Mesenchymal stem cell (in vitro differentiated cells and primary cell): ENCODE results near the gene IAPP.
A peak's percentile ranks its signal among the peaks of the same experiment; 100 is the strongest.
"Not testable (repeated sequence)": the region's sequence is repeated elsewhere in the genome, so short reads cannot be mapped to it uniquely, and the experiment has no call there.

ENCODE experiments used
- DNase-seq: peaks from one replicate; pipeline ENCODE4 v3.0.0-alpha.2; 2013
- H2AFZ ChIP-seq: one replicate; pipeline ENCODE4 v1.6.1; 2013; ENCODE audit warnings: low read depth, mild to moderate bottlenecking, control low read depth, inconsistent platforms, low read length, moderate library complexity
- H2AK5ac ChIP-seq: 2 replicates; pipeline ENCODE4 v1.6.1; 2013; ENCODE audit warnings: low read length, moderate library complexity, mild to moderate bottlenecking, inconsistent platforms; ENCODE audit not compliant: severe bottlenecking
- H2BK120ac ChIP-seq: one replicate; pipeline ENCODE4 v1.6.1; 2013; ENCODE audit warnings: low read depth, mild to moderate bottlenecking, inconsistent platforms, low read length, moderate library complexity
- H2BK12ac ChIP-seq, 2 experiments: one replicate each; pipeline ENCODE4 v1.6.1; 2013; ENCODE audit warnings: inconsistent platforms in 2 of 2, low read length in 2 of 2, mild to moderate bottlenecking in 2 of 2, moderate library complexity in 2 of 2, control low read depth in 1 of 2
- H2BK15ac ChIP-seq: one replicate; pipeline ENCODE4 v1.6.1; 2013; ENCODE audit warnings: mild to moderate bottlenecking, low read depth, inconsistent platforms; ENCODE audit not compliant: poor library complexity, severe bottlenecking
- H2BK5ac ChIP-seq: 2 replicates; pipeline ENCODE4 v1.6.1; 2013; ENCODE audit warnings: low read depth, mild to moderate bottlenecking, low read length, control low read depth, inconsistent platforms; ENCODE audit not compliant: poor library complexity, severe bottlenecking
- H3K14ac ChIP-seq, 2 experiments: one replicate each; pipeline ENCODE4 v1.6.1; 2013; ENCODE audit warnings: inconsistent platforms in 2 of 2, low read length in 2 of 2, control low read depth in 1 of 2, mild to moderate bottlenecking in 1 of 2, moderate library complexity in 1 of 2
- H3K18ac ChIP-seq, 2 experiments: one replicate each; pipeline ENCODE4 v1.6.1; 2013; ENCODE audit warnings: inconsistent platforms in 2 of 2, low read length in 2 of 2, control low read depth in 1 of 2, low read depth in 1 of 2, mild to moderate bottlenecking in 1 of 2
- H3K23ac ChIP-seq, 2 experiments: one replicate each; pipeline ENCODE4 v1.6.1; 2013; ENCODE audit warnings: inconsistent platforms in 2 of 2, low read length in 2 of 2, mild to moderate bottlenecking in 2 of 2, moderate library complexity in 2 of 2, control low read depth in 1 of 2
- H3K27ac ChIP-seq: 2 replicates; pipeline ENCODE4 v1.5.1; 2013; ENCODE audit warnings: mild to moderate bottlenecking, moderate library complexity, low read length, control low read depth, inconsistent platforms; ENCODE audit not compliant: poor library complexity, severe bottlenecking
- H3K27me3 ChIP-seq, 2 experiments: 2 replicates each; pipeline versions ENCODE4 v1.6.1 to v1.7.0; 2013; ENCODE audit warnings: low read length in 2 of 2, mild to moderate bottlenecking in 2 of 2, moderate library complexity in 2 of 2, control low read depth in 1 of 2, inconsistent platforms in 1 of 2; ENCODE audit not compliant: control insufficient read depth in 1 of 2, insufficient read depth in 1 of 2
- H3K36me3 ChIP-seq, 2 experiments: 2 replicates each; pipeline versions ENCODE4 v1.6.1 to v1.7.0; 2013; ENCODE audit warnings: low read length in 2 of 2, control low read depth in 1 of 2, inconsistent platforms in 1 of 2, low read depth in 1 of 2, mild to moderate bottlenecking in 1 of 2; ENCODE audit not compliant: insufficient read depth in 2 of 2, control insufficient read depth in 1 of 2
- H3K4ac ChIP-seq, 2 experiments: one replicate each; pipeline ENCODE4 v1.6.1; 2013; ENCODE audit warnings: inconsistent platforms in 2 of 2, low read length in 2 of 2, mild to moderate bottlenecking in 2 of 2, moderate library complexity in 2 of 2, control low read depth in 1 of 2, low read depth in 1 of 2
- H3K4me1 ChIP-seq: 2 replicates; pipeline ENCODE4 v1.6.1; 2013; ENCODE audit warnings: low read depth, low read length, control low read depth; ENCODE audit not compliant: control insufficient read depth, insufficient read depth
- H3K4me2 ChIP-seq: 2 replicates; pipeline ENCODE4 v1.6.1; 2013; ENCODE audit warnings: low read length, mild to moderate bottlenecking, inconsistent platforms; ENCODE audit not compliant: poor library complexity, severe bottlenecking
- H3K4me3 ChIP-seq, 2 experiments: 2 replicates each; pipeline versions ENCODE4 v1.5.1 to v1.7.0; 2013; ENCODE audit warnings: low read length in 2 of 2, mild to moderate bottlenecking in 2 of 2, control low read depth in 1 of 2, low read depth in 1 of 2; ENCODE audit not compliant: insufficient read depth in 1 of 2
- H3K79me1 ChIP-seq: replicated peaks from 2 replicates; pipeline ENCODE4 v1.6.1; 2013; ENCODE audit warnings: mild to moderate bottlenecking, control low read depth, low read length, inconsistent platforms; ENCODE audit not compliant: poor library complexity, severe bottlenecking
- H3K9ac ChIP-seq: 2 replicates; pipeline ENCODE4 v1.7.0; 2013; ENCODE audit warnings: mild to moderate bottlenecking, low read length, moderate library complexity
- H3K9me3 ChIP-seq: 2 replicates; pipeline ENCODE4 v1.7.0; 2013; ENCODE audit warnings: mild to moderate bottlenecking, low read length; ENCODE audit not compliant: control insufficient read depth
- H4K8ac ChIP-seq: one replicate; pipeline ENCODE4 v1.6.1; 2013; ENCODE audit warnings: inconsistent platforms, mild to moderate bottlenecking, low read length, moderate library complexity
- H4K91ac ChIP-seq: one replicate; pipeline ENCODE4 v1.6.1; 2013; ENCODE audit warnings: mild to moderate bottlenecking, low read length, inconsistent platforms
- WGBS: methylation state at CpG from one replicate; pipeline ENCODE4 v1.1.7; 2013; ENCODE audit warnings: mixed read lengths; 5-methylcytosine and 5-hydroxymethylcytosine counted together

Gene IAPP

GRCh38 chr12:21387174-21387573 lies 14.5 kb downstream of the IAPP start:
- H2BK12ac ChIP-seq = no peak overlapping the region
- no peak overlapping the region for H3K18ac ChIP-seq
- H3K79me1 ChIP-seq = no peaks in the 10 kb centered on the region
- no peak for DNase-seq
- no peak overlapping the region for H3K4me2 ChIP-seq
- no peak overlapping the region for H3K9ac ChIP-seq
- no peak overlapping the region for H4K91ac ChIP-seq
- H3K9me3 ChIP-seq = no peaks in the 10 kb centered on the region
- WGBS = 82% methylated on average over 3 of the region's 3 CpGs
- no peak overlapping the region for H2BK5ac ChIP-seq
- H2AFZ ChIP-seq = no peak overlapping the region
- H3K4me3 ChIP-seq = no peak overlapping the region
- no peak overlapping the region for H2BK120ac ChIP-seq
- H4K8ac ChIP-seq = no peak overlapping the region
- no peak overlapping the region for H3K4ac ChIP-seq
- no peaks in the 10 kb centered on the region for H3K4me1 ChIP-seq
- no peak overlapping the region for H3K27ac ChIP-seq
- H3K23ac ChIP-seq = no peak overlapping the region
- no peak overlapping the region for H2AK5ac ChIP-seq
- H3K36me3 ChIP-seq = no peaks in the 10 kb centered on the region
- H3K27me3 ChIP-seq = no peaks in the 10 kb centered on the region
- H2BK15ac ChIP-seq = no peak overlapping the region
- H3K14ac ChIP-seq = no peak overlapping the region

GRCh38 chr12:21392384-21392783 lies 19.7 kb downstream of the IAPP start:
- Histone ChIP-seq H2BK12ac (no peak overlapping the region), H2AK5ac (no peak overlapping the region), H3K79me1 (no peaks in the 10 kb centered on the region), H3K4me2 (no peak overlapping the region), H3K36me3 (no peaks in the 10 kb centered on the region), H3K27ac (no peak overlapping the region), H3K4ac (no peak overlapping the region), H3K14ac (no peak overlapping the region), H2AFZ (no peak overlapping the region), H2BK120ac (no peak overlapping the region), H3K9me3 (no peaks in the 10 kb centered on the region), H3K4me3 (no peak overlapping the region), H3K4me1 (no peaks in the 10 kb centered on the region), H4K8ac (no peak overlapping the region), H2BK5ac (no peak overlapping the region), H3K23ac (no peak overlapping the region), H4K91ac (no peak overlapping the region), H2BK15ac (no peak overlapping the region), H3K27me3 (no peaks in the 10 kb centered on the region), H3K9ac (no peak overlapping the region), H3K18ac (no peak overlapping the region)
- DNase-seq = no peak
- 53% methylated on average over 1 of the region's 1 CpG for WGBS

GRCh38 chr12:21394828-21395626 lies 22.3 kb downstream of the IAPP start:
- H3K9me3 ChIP-seq, H2AFZ ChIP-seq, H4K91ac ChIP-seq, H3K23ac ChIP-seq, H2BK12ac ChIP-seq, H3K27me3 ChIP-seq, H3K14ac ChIP-seq, H2BK120ac ChIP-seq, H3K36me3 ChIP-seq, DNase-seq, H3K27ac ChIP-seq, H3K4me3 ChIP-seq, H2BK5ac ChIP-seq, H3K4me2 ChIP-seq, H2BK15ac ChIP-seq, H3K9ac ChIP-seq, H3K4me1 ChIP-seq, H3K79me1 ChIP-seq, H4K8ac ChIP-seq, H2AK5ac ChIP-seq, H3K4ac ChIP-seq, H3K18ac ChIP-seq: not testable (repeated sequence)
- WGBS = 28% methylated on average over 25 of the region's 28 CpGs

- Histone ChIP-seq H3K4me1 (no peaks in the 10 kb centered on the region), H3K27ac (no peak overlapping the region), H4K8ac (no peak overlapping the region), H2BK12ac (no peak overlapping the region), H3K36me3 (no peaks in the 10 kb centered on the region), H3K23ac (no peak overlapping the region), H3K9ac (no peak overlapping the region), H3K14ac (no peak overlapping the region), H3K4me2 (no peak overlapping the region), H3K27me3 (no peaks in the 10 kb centered on the region), H3K79me1 (no peaks in the 10 kb centered on the region), H2BK120ac (no peak overlapping the region), H4K91ac (no peak overlapping the region), H2AK5ac (no peak overlapping the region), H3K4me3 (no peak overlapping the region), H2AFZ (no peak overlapping the region), H3K4ac (no peak overlapping the region), H3K18ac (no peak overlapping the region), H2BK15ac (no peak overlapping the region), H3K9me3 (no peaks in the 10 kb centered on the region), H2BK5ac (peak overlapping the region; percentile 38)
- 70% methylated on average over 14 of the region's 16 CpGs for whole genome bisulfite sequencing
- peak; percentile 22 for DNase-seq
Measured at GRCh38 chr12:21413369-21414277, 40.9 kb downstream of the IAPP start.
